Measurements from ENCODE around the gene WDR33.

WDR33 gene

GRCh38 chr2:127697482-127698180 is 113.3 kb downstream of the WDR33 start:
- Mint-ChIP-seq H3K4me3 (no peak overlapping the region), H3K4me1 (peaks cover 19% of the 10 kb centered on the region), H3K27me3 (ENCODE audit: low read depth, poor library complexity) (peaks cover 16% of the 10 kb centered on the region), H3K9me3 (no peaks in the 10 kb centered on the region), H3K36me3 (ENCODE audit: low read depth) (peaks cover 6% of the 10 kb centered on the region), H3K27ac (no peak overlapping the region)
- no peak for DNase-seq
- TF ChIP-seq CTCF (IDR thresholded peaks at IDR 0.05) = no peak

GRCh38 chr2:127695491-127696472 is 115.2 kb downstream of the WDR33 start:
- no peak overlapping the region for H3K4me3 Mint-ChIP-seq

GRCh38 chr2:127694986-127695385 is 116.0 kb downstream of the WDR33 start:
- Mint-ChIP-seq H3K4me1 (peaks cover under 1% of the 10 kb centered on the region), H3K9me3 (peaks cover 24% of the 10 kb centered on the region)
- TF ChIP-seq CTCF (IDR thresholded peaks at IDR 0.05) = no peak

More at GRCh38 chr2:127695491-127696472, 115.2 kb downstream of the WDR33 start:
- TF ChIP-seq CTCF (IDR thresholded peaks at IDR 0.05) = peak; percentile 39
- Mint-ChIP-seq H3K36me3 (ENCODE audit: low read depth) (peaks cover 8% of the 10 kb centered on the region), H3K27ac (no peak overlapping the region), H3K9me3 (peaks cover 18% of the 10 kb centered on the region), H3K4me1 (peaks cover 8% of the 10 kb centered on the region), H3K27me3 (ENCODE audit: low read depth, poor library complexity) (peaks cover 25% of the 10 kb centered on the region)
- DNase-seq = peak; percentile 53

GRCh38 chr2:127690696-127691095 is 120.3 kb downstream of the WDR33 start:
- peaks cover 44% of the 10 kb centered on the region for H3K9me3 Mint-ChIP-seq
- no peak for TF ChIP-seq CTCF (IDR thresholded peaks at IDR 0.05)
- H3K36me3 Mint-ChIP-seq (ENCODE audit: low read depth) = peaks cover 12% of the 10 kb centered on the region
- H3K4me3 Mint-ChIP-seq = no peak overlapping the region
- no peaks in the 10 kb centered on the region for H3K4me1 Mint-ChIP-seq
- peaks cover 27% of the 10 kb centered on the region for H3K27me3 Mint-ChIP-seq (ENCODE audit: low read depth, poor library complexity)
- DNase-seq = no peak
- H3K27ac Mint-ChIP-seq = no peak overlapping the region

More at GRCh38 chr2:127694986-127695385, 116.0 kb downstream of the WDR33 start:
- peaks cover 25% of the 10 kb centered on the region for H3K27me3 Mint-ChIP-seq (ENCODE audit: low read depth, poor library complexity)
- peaks cover 11% of the 10 kb centered on the region for H3K36me3 Mint-ChIP-seq (ENCODE audit: low read depth)
- H3K4me3 Mint-ChIP-seq = no peak overlapping the region
- DNase-seq = no peak
- no peak overlapping the region for H3K27ac Mint-ChIP-seq

- H3K4me3 Mint-ChIP-seq = no peak overlapping the region
- no peak for DNase-seq
- H3K9me3 Mint-ChIP-seq = peaks cover 44% of the 10 kb centered on the region
- no peak overlapping the region for H3K27ac Mint-ChIP-seq
- H3K27me3 Mint-ChIP-seq (ENCODE audit: low read depth, poor library complexity) = peaks cover 31% of the 10 kb centered on the region
- H3K36me3 Mint-ChIP-seq (ENCODE audit: low read depth) = peaks cover 12% of the 10 kb centered on the region
- no peaks in the 10 kb centered on the region for H3K4me1 Mint-ChIP-seq
- no peak for TF ChIP-seq CTCF (IDR thresholded peaks at IDR 0.05)
Observed at GRCh38 chr2:127688405-127688804, 122.6 kb downstream of the WDR33 start.

Measured in nephron progenitor cell (in vitro differentiated cells).